C4-2B (cell line): ENCODE data around the gene GPR68.
A peak's percentile ranks its signal among the peaks of the same experiment; 100 is the strongest.

ENCODE experiments used
- H3K27ac ChIP-seq: fragments of 450-650 bp; 2 replicates; pipeline ENCODE4 v1.5.1; 2017
- ZFX ChIP-seq: fragments of 450-650 bp; IDR thresholded peaks from 2 replicates; pipeline ENCODE4 v1.6.1; 2017
- TF ChIP-seq, protein P1 (sequence below): fragments of 450-650 bp; conservative IDR thresholded peaks from 2 replicates; pipeline ENCODE4 v1.5.1; 2017; ENCODE audit warnings: mild to moderate bottlenecking

GPR68 gene, protein sequence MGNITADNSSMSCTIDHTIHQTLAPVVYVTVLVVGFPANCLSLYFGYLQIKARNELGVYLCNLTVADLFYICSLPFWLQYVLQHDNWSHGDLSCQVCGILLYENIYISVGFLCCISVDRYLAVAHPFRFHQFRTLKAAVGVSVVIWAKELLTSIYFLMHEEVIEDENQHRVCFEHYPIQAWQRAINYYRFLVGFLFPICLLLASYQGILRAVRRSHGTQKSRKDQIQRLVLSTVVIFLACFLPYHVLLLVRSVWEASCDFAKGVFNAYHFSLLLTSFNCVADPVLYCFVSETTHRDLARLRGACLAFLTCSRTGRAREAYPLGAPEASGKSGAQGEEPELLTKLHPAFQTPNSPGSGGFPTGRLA

DNA sequence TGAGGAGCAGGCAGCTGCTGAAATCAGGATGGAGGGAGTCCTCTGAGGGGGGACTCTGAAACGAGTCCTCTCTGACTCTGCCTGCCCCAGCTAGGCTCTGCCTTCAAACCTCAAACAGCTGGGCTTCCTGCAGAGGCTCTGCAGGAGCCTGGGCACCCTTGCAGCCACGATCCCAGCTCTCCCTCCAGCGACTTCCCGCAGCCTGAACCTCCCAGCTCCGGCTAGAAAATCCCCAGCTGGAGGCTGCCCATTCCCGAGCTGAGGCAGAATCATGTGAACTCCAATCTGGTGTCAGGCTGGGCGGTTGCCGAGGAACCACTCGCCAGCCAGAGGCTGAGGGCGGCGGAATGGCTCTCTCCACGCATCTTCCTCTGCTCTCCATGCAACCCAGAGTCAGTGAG lies at the start of gene GPR68:
Gene GPR68, minus strand, starts transcription at position 204 of the 401 bp plus-strand sequence. CDS start 9,654 bp downstream, outside the sequence.
- H3K27ac ChIP-seq = no peak within 1 kb of the TSS
- TF ChIP-seq, protein P1, sequence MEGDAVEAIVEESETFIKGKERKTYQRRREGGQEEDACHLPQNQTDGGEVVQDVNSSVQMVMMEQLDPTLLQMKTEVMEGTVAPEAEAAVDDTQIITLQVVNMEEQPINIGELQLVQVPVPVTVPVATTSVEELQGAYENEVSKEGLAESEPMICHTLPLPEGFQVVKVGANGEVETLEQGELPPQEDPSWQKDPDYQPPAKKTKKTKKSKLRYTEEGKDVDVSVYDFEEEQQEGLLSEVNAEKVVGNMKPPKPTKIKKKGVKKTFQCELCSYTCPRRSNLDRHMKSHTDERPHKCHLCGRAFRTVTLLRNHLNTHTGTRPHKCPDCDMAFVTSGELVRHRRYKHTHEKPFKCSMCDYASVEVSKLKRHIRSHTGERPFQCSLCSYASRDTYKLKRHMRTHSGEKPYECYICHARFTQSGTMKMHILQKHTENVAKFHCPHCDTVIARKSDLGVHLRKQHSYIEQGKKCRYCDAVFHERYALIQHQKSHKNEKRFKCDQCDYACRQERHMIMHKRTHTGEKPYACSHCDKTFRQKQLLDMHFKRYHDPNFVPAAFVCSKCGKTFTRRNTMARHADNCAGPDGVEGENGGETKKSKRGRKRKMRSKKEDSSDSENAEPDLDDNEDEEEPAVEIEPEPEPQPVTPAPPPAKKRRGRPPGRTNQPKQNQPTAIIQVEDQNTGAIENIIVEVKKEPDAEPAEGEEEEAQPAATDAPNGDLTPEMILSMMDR = no peak
- no peak for TF ChIP-seq ZFX

DNA sequence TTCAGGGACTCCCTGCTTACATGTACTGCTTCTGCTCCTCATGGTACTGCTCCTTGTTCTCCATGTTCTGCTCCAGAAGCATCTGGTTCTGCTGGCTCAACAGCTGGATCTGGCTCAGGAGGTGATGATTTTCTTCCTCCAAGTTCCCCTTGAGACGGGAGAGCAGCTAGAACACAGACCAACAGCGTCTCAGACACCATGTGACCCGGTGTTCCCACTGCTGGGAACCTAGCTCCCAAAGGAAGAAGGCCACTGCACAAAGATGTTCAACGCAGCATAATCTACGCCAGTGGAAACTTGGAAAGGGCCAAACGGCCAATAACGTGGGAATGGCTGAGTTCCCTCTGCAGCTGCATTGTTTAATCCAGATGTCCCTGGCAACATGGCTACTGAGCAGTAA lies 49.6 kb upstream of the GPR68 start:
- no peak overlapping the region for H3K27ac ChIP-seq
- TF ChIP-seq ZFX = no peak

DNA sequence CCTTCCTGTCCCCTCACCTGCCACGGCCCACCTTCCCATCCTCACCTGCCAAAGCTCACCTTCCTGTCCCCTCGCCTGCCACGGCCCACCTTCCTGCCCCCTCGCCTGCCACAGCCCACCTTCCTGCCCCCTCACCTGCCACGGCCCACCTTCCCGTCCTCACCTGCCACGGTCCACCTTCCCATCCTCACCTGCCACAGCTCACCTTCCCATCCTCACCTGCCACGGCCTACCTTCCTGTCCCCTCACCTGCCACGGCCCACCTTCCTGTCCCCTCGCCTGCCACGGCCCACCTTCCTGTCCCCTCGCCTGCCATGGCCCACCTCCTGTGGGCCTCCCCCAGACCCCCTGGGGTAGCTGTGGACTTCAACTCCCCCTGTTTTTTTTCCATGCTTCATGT lies 48.8 kb upstream of the GPR68 start:
- no peak overlapping the region for H3K27ac ChIP-seq
- TF ChIP-seq, protein P1 = no peak
- TF ChIP-seq ZFX = no peak

DNA sequence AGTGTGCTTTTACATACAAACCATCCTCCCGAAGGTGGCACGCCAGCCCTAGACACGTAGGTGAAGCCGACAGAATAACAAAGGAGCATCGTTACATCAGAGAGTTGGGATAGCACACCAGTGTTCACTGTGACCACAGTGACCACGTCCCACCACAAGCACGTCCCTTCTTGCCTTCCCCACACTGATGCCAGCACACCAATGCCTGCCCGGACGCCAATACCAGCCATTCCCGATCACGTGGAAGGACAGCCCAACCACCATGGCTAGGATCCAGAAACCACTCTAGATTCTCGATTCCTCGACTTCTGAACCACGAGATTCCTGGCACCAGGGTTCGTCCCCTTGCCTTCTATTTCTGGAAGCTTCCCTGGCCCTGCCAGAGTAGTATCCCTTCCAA lies 48.0 kb upstream of the GPR68 start:
- TF ChIP-seq, protein P1 = no peak
- no peak for TF ChIP-seq ZFX
- H3K27ac ChIP-seq = peak overlapping the region; percentile 95

DNA sequence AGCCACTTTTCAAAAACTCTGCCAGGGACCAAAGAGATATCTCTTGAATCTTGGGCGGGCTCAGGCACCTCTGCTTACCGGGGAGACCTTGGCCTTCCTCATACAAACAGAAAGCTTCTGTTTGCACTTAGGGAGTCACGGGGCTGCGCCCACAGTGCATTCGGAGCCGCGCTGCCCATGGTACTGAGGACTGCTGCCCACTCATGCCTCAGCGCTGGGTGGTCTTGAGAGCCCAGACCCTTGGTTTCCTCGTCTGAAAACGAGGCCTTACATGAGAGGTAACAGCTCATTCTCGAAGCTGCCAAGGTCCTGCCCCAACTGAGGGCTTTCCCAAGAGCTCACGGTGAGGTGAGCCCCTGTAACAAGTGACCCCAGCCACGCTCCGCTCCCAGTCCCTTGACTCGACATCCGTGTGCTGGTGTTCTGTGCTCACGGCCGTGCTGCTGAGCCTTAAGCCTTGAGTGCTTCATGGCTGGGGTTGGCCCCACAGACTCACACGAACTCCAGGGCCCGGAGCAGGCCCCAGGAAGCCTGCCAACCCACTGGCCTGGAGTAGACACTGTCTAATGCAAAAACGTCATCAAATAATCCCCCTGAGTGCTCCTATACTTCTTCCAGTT lies 47.4 kb upstream of the GPR68 start:
- H3K27ac ChIP-seq = peak overlapping the region; percentile 95
- TF ChIP-seq ZFX = no peak
- TF ChIP-seq, protein P1 = no peak

DNA sequence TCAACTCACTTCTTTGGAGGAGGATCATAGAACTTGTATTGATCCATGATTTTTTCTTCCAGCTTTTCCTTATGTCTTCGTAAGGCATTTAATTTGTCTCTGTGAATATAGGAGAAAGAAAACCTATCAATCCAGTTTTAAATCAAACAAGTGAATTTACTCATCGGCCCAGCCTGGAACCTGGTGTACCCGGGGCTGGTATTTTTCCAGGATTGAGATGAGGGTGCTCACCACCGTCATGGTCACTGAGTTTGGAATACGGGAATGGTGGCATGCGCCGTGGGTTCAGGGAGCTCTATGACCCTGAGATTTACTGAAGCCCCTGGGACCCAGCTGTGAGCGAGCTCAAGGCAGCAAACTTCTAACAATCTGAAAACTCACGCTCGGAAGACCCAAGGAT lies 46.5 kb upstream of the GPR68 start:
- no peak for TF ChIP-seq ZFX
- TF ChIP-seq, protein P1 = no peak
- H3K27ac ChIP-seq = peak overlapping the region; percentile 95

DNA sequence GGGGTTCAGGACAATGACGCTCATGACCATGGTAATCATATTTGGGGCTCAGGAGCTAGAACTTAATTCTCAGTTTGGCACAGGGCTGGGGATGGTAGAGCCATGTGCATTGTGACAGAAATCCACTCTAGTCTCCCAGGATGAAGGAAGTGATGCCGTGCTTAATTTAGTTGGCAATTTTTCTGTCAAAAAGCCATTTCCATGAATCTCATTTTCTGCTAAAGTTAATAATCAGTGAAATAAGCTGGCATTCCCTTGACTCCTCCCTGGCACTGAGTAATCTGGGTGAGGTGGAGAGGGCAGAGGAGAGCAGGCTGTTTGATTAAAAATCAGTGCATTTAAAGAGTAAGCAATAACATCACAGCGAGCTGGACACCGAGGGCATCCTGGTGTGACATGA lies 45.0 kb upstream of the GPR68 start:
- no peak for TF ChIP-seq ZFX
- TF ChIP-seq, protein P1 = no peak

More for the DNA sequence above, 45.0 kb upstream of the GPR68 start:
- H3K27ac ChIP-seq = peak overlapping the region; percentile 95
